Karpas-422 (cell line): ENCODE data around the gene KIF5A. TPM values are rescaled to one million over a fixed set of nuclear protein-coding genes. Genes with fewer than 3 reads are reported as not detected.

Source experiments
- DNase-seq: peaks from one replicate; pipeline ENCODE4 v3.0.0-alpha.2; 2015
- H2AFZ ChIP-seq: fragments of 200-600 bp; sonication (generic); 2 replicates; pipeline ENCODE4 v1.6.1; 2014; ENCODE audit warnings: antibody characterized with exemption, low read length, mixed read lengths
- H3K27ac ChIP-seq: fragments of 200-600 bp; sonication (generic); 2 replicates; pipeline ENCODE4 v1.5.1; 2014; ENCODE audit warnings: mild to moderate bottlenecking, low read length, moderate library complexity
- H3K27me3 ChIP-seq: fragments of 200-600 bp; sonication (generic); 2 replicates; pipeline ENCODE4 v1.6.1; 2014; ENCODE audit warnings: low read length, mixed read lengths
- H3K36me3 ChIP-seq: fragments of 200-600 bp; sonication (generic); 2 replicates; pipeline ENCODE4 v1.6.1; 2014; ENCODE audit warnings: low read length, mixed read lengths; ENCODE audit not compliant: insufficient read depth
- H3K4me1 ChIP-seq: fragments of 200-600 bp; sonication (generic); 2 replicates; pipeline ENCODE4 v1.6.1; 2014; ENCODE audit warnings: mild to moderate bottlenecking, low read length, mixed read lengths
- H3K4me2 ChIP-seq: fragments of 200-600 bp; sonication (generic); 2 replicates; pipeline ENCODE4 v1.6.1; 2014; ENCODE audit warnings: low read length, low read depth, mild to moderate bottlenecking; ENCODE audit not compliant: poor library complexity, severe bottlenecking
- H3K4me3 ChIP-seq: fragments of 200-600 bp; sonication (generic); 2 replicates; pipeline ENCODE4 v1.5.1; 2014; ENCODE audit warnings: mild to moderate bottlenecking, antibody characterized with exemption, low read length, mixed read lengths
- H3K79me2 ChIP-seq: fragments of 200-600 bp; sonication (generic); 2 replicates; pipeline ENCODE4 v1.6.1; 2014; ENCODE audit warnings: mild to moderate bottlenecking, low read length, mixed read lengths
- H3K9ac ChIP-seq: fragments of 200-600 bp; sonication (generic); 2 replicates; pipeline ENCODE4 v1.6.0; 2014; ENCODE audit warnings: low read length
- H3K9me2 ChIP-seq: fragments of 200-600 bp; sonication (generic), shearing (Covaris generic); replicated peaks from 2 replicates; pipeline ENCODE4 v1.6.0; 2014; ENCODE audit warnings: mild to moderate bottlenecking, low read length, moderate library complexity; ENCODE audit not compliant: insufficient read depth
- H3K9me3 ChIP-seq: fragments of 300-700, 200-600 bp; sonication (generic); 2 replicates; pipeline ENCODE4 v1.6.1; 2014; ENCODE audit warnings: low read length, mixed read lengths
- H4K20me1 ChIP-seq: fragments of 200-600 bp; sonication (generic); 2 replicates; pipeline ENCODE4 v1.6.1; 2014; ENCODE audit warnings: mild to moderate bottlenecking, antibody characterized with exemption, low read length, low read depth; ENCODE audit not compliant: insufficient read depth
- total RNA-seq: library from RNA; depleted of rRNA; stranded (reverse); fragments of >200 nt; shearing (Covaris generic); gene quantifications from 2 replicates; pipeline ENCODE4 v1.2.3, GENCODE V29; 2014; ENCODE audit warnings: low replicate concordance

The KIF5A gene
- total RNA-seq, 1 experiment from 2014 or later, result 21.5 TPM

- peak overlapping the region; percentile 92 for H3K4me2 ChIP-seq
- H3K79me2 ChIP-seq, result peaks cover 51% of the 10 kb centered on the region
- H3K9ac ChIP-seq, result peak overlapping the region; percentile 89
- peak; percentile 83 for DNase-seq
- no peaks in the 10 kb centered on the region for H3K9me3 ChIP-seq
- H2AFZ ChIP-seq, result no peak overlapping the region
- peak overlapping the region; percentile 92 for H3K4me3 ChIP-seq
- no peaks in the 10 kb centered on the region for H3K27me3 ChIP-seq
- peaks cover 12% of the 10 kb centered on the region for H3K36me3 ChIP-seq
- peaks cover 30% of the 10 kb centered on the region; the same call in 1 of the 2 replicates for H4K20me1 ChIP-seq
- peak overlapping the region; percentile 91 for H3K27ac ChIP-seq
- H3K4me1 ChIP-seq, result peaks cover 52% of the 10 kb centered on the region
- no peaks in the 10 kb centered on the region for H3K9me2 ChIP-seq
These were observed 26.7 kb upstream of the KIF5A start for GRCh38 chr12:57522887-57523705.

- Histone ChIP-seq H4K20me1 (peaks cover 23% of the 10 kb centered on the region; the same call in 1 of the 2 replicates), H3K4me1 (peaks cover 43% of the 10 kb centered on the region), H3K4me3 (peak overlapping the region; percentile 92), H3K9me3 (no peaks in the 10 kb centered on the region), H3K9ac (peak overlapping the region; percentile 89), H3K36me3 (peaks cover 9% of the 10 kb centered on the region), H3K4me2 (peak overlapping the region; percentile 92), H3K79me2 (peaks cover 43% of the 10 kb centered on the region), H2AFZ (no peak overlapping the region), H3K9me2 (no peaks in the 10 kb centered on the region), H3K27ac (peak overlapping the region; percentile 91), H3K27me3 (no peaks in the 10 kb centered on the region)
- DNase-seq, result peak; percentile 56
These were observed 25.9 kb upstream of the KIF5A start for GRCh38 chr12:57523706-57524614.

GRCh38 chr12:57524814-57525614, 24.8 kb upstream of the KIF5A start:
- H3K4me1 ChIP-seq, result peaks cover 39% of the 10 kb centered on the region
- peaks cover 14% of the 10 kb centered on the region for H3K36me3 ChIP-seq
- H3K27me3 ChIP-seq, result no peaks in the 10 kb centered on the region
- no peak overlapping the region for H2AFZ ChIP-seq
- no peak overlapping the region for H3K4me3 ChIP-seq
- no peak overlapping the region for H3K4me2 ChIP-seq
- H3K79me2 ChIP-seq, result peaks cover 32% of the 10 kb centered on the region
- H3K9ac ChIP-seq, result peak overlapping the region; percentile 89; the same call in 1 of the 2 replicates
- no peaks in the 10 kb centered on the region for H3K9me3 ChIP-seq
- DNase-seq, result no peak
- no peak overlapping the region for H3K27ac ChIP-seq
- H3K9me2 ChIP-seq, result no peaks in the 10 kb centered on the region
- H4K20me1 ChIP-seq, result peaks cover 12% of the 10 kb centered on the region; the same call in 1 of the 2 replicates

- Histone ChIP-seq H3K4me1 (peaks cover 38% of the 10 kb centered on the region), H2AFZ (no peak overlapping the region), H4K20me1 (0 out of 2 replicates have a peak, but pooled peaks cover 11% of the 10 kb centered on the region), H3K9me3 (no peaks in the 10 kb centered on the region), H3K36me3 (peaks cover 22% of the 10 kb centered on the region), H3K4me2 (no peak overlapping the region), H3K9ac (no peak overlapping the region), H3K27ac (no peak overlapping the region), H3K27me3 (no peaks in the 10 kb centered on the region), H3K4me3 (no peak overlapping the region), H3K9me2 (no peaks in the 10 kb centered on the region), H3K79me2 (peaks cover 29% of the 10 kb centered on the region)
- DNase-seq, result no peak
These were observed 24.0 kb upstream of the KIF5A start for GRCh38 chr12:57525615-57526383.

- Histone ChIP-seq H3K79me2 (peaks cover 29% of the 10 kb centered on the region), H2AFZ (no peak overlapping the region), H3K4me1 (peaks cover 30% of the 10 kb centered on the region), H4K20me1 (0 out of 2 replicates have a peak, but pooled peaks cover 11% of the 10 kb centered on the region), H3K36me3 (peaks cover 25% of the 10 kb centered on the region), H3K4me2 (no peak overlapping the region), H3K27ac (no peak overlapping the region), H3K27me3 (no peaks in the 10 kb centered on the region), H3K4me3 (no peak overlapping the region), H3K9me3 (no peaks in the 10 kb centered on the region), H3K9me2 (no peaks in the 10 kb centered on the region), H3K9ac (0 out of 2 replicates have a peak overlapping the region, but pooled peaks have one; percentile 9)
- no peak for DNase-seq
These were observed 23.2 kb upstream of the KIF5A start for GRCh38 chr12:57526477-57527126.

GRCh38 chr12:57527184-57527583, 22.7 kb upstream of the KIF5A start:
- no peaks in the 10 kb centered on the region for H3K27me3 ChIP-seq
- H3K9ac ChIP-seq, result 0 out of 2 replicates have a peak overlapping the region, but pooled peaks have one; percentile 9
- H3K9me2 ChIP-seq, result no peaks in the 10 kb centered on the region
- no peak overlapping the region for H3K27ac ChIP-seq
- no peaks in the 10 kb centered on the region for H3K9me3 ChIP-seq
- DNase-seq, result no peak
- peaks cover 29% of the 10 kb centered on the region for H3K79me2 ChIP-seq
- peaks cover 24% of the 10 kb centered on the region for H3K4me1 ChIP-seq
- H4K20me1 ChIP-seq, result 0 out of 2 replicates have a peak, but pooled peaks cover 11% of the 10 kb centered on the region
- H3K4me3 ChIP-seq, result no peak overlapping the region
- H3K4me2 ChIP-seq, result no peak overlapping the region
- peaks cover 25% of the 10 kb centered on the region for H3K36me3 ChIP-seq
- no peak overlapping the region for H2AFZ ChIP-seq

- DNase-seq, result no peak
- Histone ChIP-seq H3K4me3 (no peak overlapping the region), H4K20me1 (0 out of 2 replicates have a peak, but pooled peaks cover 10% of the 10 kb centered on the region), H3K4me2 (no peak overlapping the region), H2AFZ (no peak overlapping the region), H3K27ac (no peak overlapping the region), H3K79me2 (peaks cover 27% of the 10 kb centered on the region), H3K9me3 (no peaks in the 10 kb centered on the region), H3K36me3 (peaks cover 25% of the 10 kb centered on the region), H3K9me2 (no peaks in the 10 kb centered on the region), H3K9ac (no peak overlapping the region), H3K4me1 (peaks cover 23% of the 10 kb centered on the region), H3K27me3 (no peaks in the 10 kb centered on the region)
These were observed 21.7 kb upstream of the KIF5A start for GRCh38 chr12:57528176-57528575.
